ENCODE measurements around the gene ARHGAP24.

Gene ARHGAP24

GRCh38 chr4:85715991-85716737 is 241.2 kb downstream of the ARHGAP24 start:
- Histone ChIP-seq H3K27me3 (ENCODE audit: control insufficient read depth, insufficient read depth, low read length) (no peaks in the 10 kb centered on the region), H3K27ac (ENCODE audit: low read depth, low read length) (no peak overlapping the region), H3K4me1 (ENCODE audit: control insufficient read depth, insufficient read depth, low read length) (no peaks in the 10 kb centered on the region), H3K36me3 (ENCODE audit: control insufficient read depth, insufficient read depth, low read length) (no peaks in the 10 kb centered on the region), H3K9ac (ENCODE audit: low read length) (no peak overlapping the region), H3K4me3 (ENCODE audit: low read length) (no peak overlapping the region)

GRCh38 chr4:85717351-85717750 is 242.4 kb downstream of the ARHGAP24 start:
- no peaks in the 10 kb centered on the region for H3K4me1 ChIP-seq (ENCODE audit: control insufficient read depth, insufficient read depth, low read length)
- H3K27ac ChIP-seq (ENCODE audit: low read depth, low read length): no peak overlapping the region

GRCh38 chr4:85717847-85718246 is 242.9 kb downstream of the ARHGAP24 start:
- Histone ChIP-seq H3K9ac (ENCODE audit: low read length) (no peak overlapping the region), H3K4me3 (ENCODE audit: low read length) (no peak overlapping the region), H3K27me3 (ENCODE audit: control insufficient read depth, insufficient read depth, low read length) (no peaks in the 10 kb centered on the region), H3K27ac (ENCODE audit: low read depth, low read length) (no peak overlapping the region), H3K4me1 (ENCODE audit: control insufficient read depth, insufficient read depth, low read length) (no peaks in the 10 kb centered on the region), H3K36me3 (ENCODE audit: control insufficient read depth, insufficient read depth, low read length) (no peaks in the 10 kb centered on the region)

More at GRCh38 chr4:85717351-85717750, 242.4 kb downstream of the ARHGAP24 start:
- Histone ChIP-seq H3K27me3 (ENCODE audit: control insufficient read depth, insufficient read depth, low read length) (no peaks in the 10 kb centered on the region), H3K9ac (ENCODE audit: low read length) (no peak overlapping the region), H3K36me3 (ENCODE audit: control insufficient read depth, insufficient read depth, low read length) (no peaks in the 10 kb centered on the region), H3K4me3 (ENCODE audit: low read length) (no peak overlapping the region)

- H3K36me3 ChIP-seq (ENCODE audit: control insufficient read depth, insufficient read depth, low read length): no peaks in the 10 kb centered on the region
- no peaks in the 10 kb centered on the region for H3K4me1 ChIP-seq (ENCODE audit: control insufficient read depth, insufficient read depth, low read length)
- no peak overlapping the region for H3K4me3 ChIP-seq (ENCODE audit: low read length)
- no peak overlapping the region for H3K9ac ChIP-seq (ENCODE audit: low read length)
- H3K27ac ChIP-seq (ENCODE audit: low read depth, low read length): no peak overlapping the region
- no peaks in the 10 kb centered on the region for H3K27me3 ChIP-seq (ENCODE audit: control insufficient read depth, insufficient read depth, low read length)
Measured at GRCh38 chr4:85720735-85721134, 245.8 kb downstream of the ARHGAP24 start.

DNA sequence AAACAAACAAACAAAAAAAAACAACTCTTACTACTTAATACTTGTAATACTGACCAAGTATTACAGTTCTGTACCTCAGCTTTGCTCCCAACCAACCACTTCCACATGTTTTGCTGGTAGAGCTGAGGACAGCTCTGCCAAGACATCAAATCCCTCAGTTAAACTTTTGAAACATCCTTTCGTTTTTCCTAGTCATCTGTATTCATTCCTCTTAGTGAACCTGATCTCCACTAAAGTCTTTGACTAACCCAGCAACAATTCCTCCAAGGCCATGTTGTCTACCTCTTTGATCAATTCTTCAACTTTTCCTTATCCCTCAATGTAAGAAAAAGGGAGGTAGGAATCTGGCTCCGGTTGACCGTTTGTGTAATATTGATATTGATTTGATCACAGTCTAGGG is 247.5 kb downstream of the ARHGAP24 start:
- no peaks in the 10 kb centered on the region for H3K4me1 ChIP-seq (ENCODE audit: control insufficient read depth, insufficient read depth, low read length)
- H3K36me3 ChIP-seq (ENCODE audit: control insufficient read depth, insufficient read depth, low read length): no peaks in the 10 kb centered on the region
- H3K27ac ChIP-seq (ENCODE audit: low read depth, low read length): no peak overlapping the region
- no peaks in the 10 kb centered on the region for H3K27me3 ChIP-seq (ENCODE audit: control insufficient read depth, insufficient read depth, low read length)
- H3K4me3 ChIP-seq (ENCODE audit: low read length): no peak overlapping the region
- no peak overlapping the region for H3K9ac ChIP-seq (ENCODE audit: low read length)

DNA sequence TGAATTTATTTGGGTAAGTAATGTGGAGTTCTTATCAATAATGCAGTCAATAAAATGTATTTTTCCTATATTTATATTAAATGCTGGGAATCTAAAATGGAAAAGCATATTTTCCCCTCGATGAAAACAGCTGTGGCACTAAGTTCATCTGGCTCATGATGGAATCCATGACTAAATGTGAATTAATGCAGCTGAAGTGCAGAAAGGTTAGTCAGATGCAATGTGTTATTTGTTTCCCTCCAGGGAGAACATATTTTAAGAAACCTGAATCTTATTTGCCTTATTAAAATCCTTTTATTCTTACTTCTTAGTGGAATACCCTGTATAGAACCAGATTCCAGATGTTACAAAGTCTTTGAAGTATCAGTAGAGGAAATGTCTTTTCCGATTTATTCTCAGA is 247.9 kb downstream of the ARHGAP24 start:
- H3K27ac ChIP-seq (ENCODE audit: low read depth, low read length): no peak overlapping the region
- H3K36me3 ChIP-seq (ENCODE audit: control insufficient read depth, insufficient read depth, low read length): no peaks in the 10 kb centered on the region
- H3K27me3 ChIP-seq (ENCODE audit: control insufficient read depth, insufficient read depth, low read length): no peaks in the 10 kb centered on the region
- no peak overlapping the region for H3K9ac ChIP-seq (ENCODE audit: low read length)
- no peaks in the 10 kb centered on the region for H3K4me1 ChIP-seq (ENCODE audit: control insufficient read depth, insufficient read depth, low read length)
- no peak overlapping the region for H3K4me3 ChIP-seq (ENCODE audit: low read length)

- Histone ChIP-seq H3K4me1 (ENCODE audit: control insufficient read depth, insufficient read depth, low read length) (no peaks in the 10 kb centered on the region), H3K9ac (ENCODE audit: low read length) (no peak overlapping the region), H3K36me3 (ENCODE audit: control insufficient read depth, insufficient read depth, low read length) (no peaks in the 10 kb centered on the region), H3K27ac (ENCODE audit: low read depth, low read length) (no peak overlapping the region), H3K27me3 (ENCODE audit: control insufficient read depth, insufficient read depth, low read length) (no peaks in the 10 kb centered on the region), H3K4me3 (ENCODE audit: low read length) (no peak overlapping the region)
Measured at GRCh38 chr4:85724791-85725563, 250.0 kb downstream of the ARHGAP24 start.

GRCh38 chr4:85725721-85726170 is 250.8 kb downstream of the ARHGAP24 start:
- no peaks in the 10 kb centered on the region for H3K27me3 ChIP-seq (ENCODE audit: control insufficient read depth, insufficient read depth, low read length)
- H3K36me3 ChIP-seq (ENCODE audit: control insufficient read depth, insufficient read depth, low read length): no peaks in the 10 kb centered on the region
- no peaks in the 10 kb centered on the region for H3K4me1 ChIP-seq (ENCODE audit: control insufficient read depth, insufficient read depth, low read length)
- no peak overlapping the region for H3K9ac ChIP-seq (ENCODE audit: low read length)
- no peak overlapping the region for H3K27ac ChIP-seq (ENCODE audit: low read depth, low read length)
- no peak overlapping the region for H3K4me3 ChIP-seq (ENCODE audit: low read length)

DNA sequence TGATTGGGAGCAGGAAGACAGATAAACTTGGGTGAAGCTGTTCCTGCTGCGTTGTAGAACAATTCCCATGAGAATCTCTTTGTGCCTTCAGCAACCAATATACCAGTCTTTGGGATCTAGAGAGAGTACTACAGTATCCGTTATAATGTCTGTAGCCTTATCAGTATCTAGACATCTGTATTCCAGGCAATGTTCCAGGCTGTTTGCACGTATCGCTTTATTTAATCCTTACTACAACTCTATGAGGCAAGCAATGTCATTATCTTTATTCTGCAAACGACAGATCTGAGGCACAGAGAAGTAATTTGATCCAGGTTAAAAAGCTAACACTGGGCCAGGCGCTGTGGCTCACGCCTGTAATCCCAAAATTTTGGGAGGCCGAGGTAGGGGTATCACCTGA is 251.6 kb downstream of the ARHGAP24 start:
- Histone ChIP-seq H3K36me3 (ENCODE audit: control insufficient read depth, insufficient read depth, low read length) (no peaks in the 10 kb centered on the region), H3K9ac (ENCODE audit: low read length) (no peak overlapping the region), H3K27me3 (ENCODE audit: control insufficient read depth, insufficient read depth, low read length) (no peaks in the 10 kb centered on the region), H3K4me1 (ENCODE audit: control insufficient read depth, insufficient read depth, low read length) (no peaks in the 10 kb centered on the region), H3K27ac (ENCODE audit: low read depth, low read length) (no peak overlapping the region), H3K4me3 (ENCODE audit: low read length) (no peak overlapping the region)

- no peaks in the 10 kb centered on the region for H3K4me1 ChIP-seq (ENCODE audit: control insufficient read depth, insufficient read depth, low read length)
- H3K27ac ChIP-seq (ENCODE audit: low read depth, low read length): no peak overlapping the region
- H3K4me3 ChIP-seq (ENCODE audit: low read length): no peak overlapping the region
- H3K36me3 ChIP-seq (ENCODE audit: control insufficient read depth, insufficient read depth, low read length): no peaks in the 10 kb centered on the region
- H3K9ac ChIP-seq (ENCODE audit: low read length): no peak overlapping the region
- H3K27me3 ChIP-seq (ENCODE audit: control insufficient read depth, insufficient read depth, low read length): no peaks in the 10 kb centered on the region
Measured at GRCh38 chr4:85728464-85728863, 253.5 kb downstream of the ARHGAP24 start.

DNA sequence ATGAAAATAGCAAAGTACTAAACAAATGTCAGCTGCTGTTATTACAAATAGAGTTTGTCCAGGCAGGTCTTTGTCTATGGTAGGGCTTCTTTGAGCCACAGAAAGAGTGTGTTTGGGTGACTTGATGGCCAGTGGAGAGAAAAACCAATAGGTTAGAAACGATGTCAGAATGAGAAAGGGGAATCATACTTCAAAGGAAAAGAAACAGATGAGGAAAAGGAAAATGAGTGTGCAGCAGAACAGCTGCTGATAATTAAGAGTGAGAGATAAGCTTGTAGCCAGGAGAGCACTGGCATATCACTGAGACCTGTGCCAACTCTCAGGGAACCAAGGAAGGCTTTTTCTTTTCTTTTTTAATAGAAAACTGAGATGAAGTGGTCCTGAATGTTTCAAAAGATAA is 257.2 kb downstream of the ARHGAP24 start:
- Histone ChIP-seq H3K9ac (ENCODE audit: low read length) (no peak overlapping the region), H3K36me3 (ENCODE audit: control insufficient read depth, insufficient read depth, low read length) (no peaks in the 10 kb centered on the region), H3K27me3 (ENCODE audit: control insufficient read depth, insufficient read depth, low read length) (no peaks in the 10 kb centered on the region), H3K4me1 (ENCODE audit: control insufficient read depth, insufficient read depth, low read length) (no peaks in the 10 kb centered on the region), H3K4me3 (ENCODE audit: low read length) (no peak overlapping the region), H3K27ac (ENCODE audit: low read depth, low read length) (no peak overlapping the region)

DNA sequence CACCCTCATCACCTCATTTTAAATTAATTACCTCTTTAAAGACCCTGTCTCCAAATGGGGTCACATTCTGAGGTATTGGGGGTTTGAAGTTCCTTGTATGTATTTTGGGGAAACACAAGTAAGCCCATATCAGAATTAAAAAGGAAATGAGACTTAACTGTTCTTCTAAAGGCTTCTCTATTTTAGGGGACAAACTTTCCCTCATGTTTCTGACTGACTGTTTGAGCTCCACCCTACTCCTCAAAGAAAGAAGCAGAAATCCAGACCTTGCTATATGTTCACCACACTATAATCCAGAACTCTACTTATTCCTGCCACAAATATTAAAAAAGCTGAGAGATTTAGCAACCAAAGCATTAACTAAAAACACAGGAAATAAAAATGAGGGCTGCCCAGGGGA is 258.8 kb downstream of the ARHGAP24 start:
- Histone ChIP-seq H3K27me3 (ENCODE audit: control insufficient read depth, insufficient read depth, low read length) (no peaks in the 10 kb centered on the region), H3K4me3 (ENCODE audit: low read length) (no peak overlapping the region), H3K9ac (ENCODE audit: low read length) (no peak overlapping the region), H3K36me3 (ENCODE audit: control insufficient read depth, insufficient read depth, low read length) (no peaks in the 10 kb centered on the region), H3K27ac (ENCODE audit: low read depth, low read length) (no peak overlapping the region), H3K4me1 (ENCODE audit: control insufficient read depth, insufficient read depth, low read length) (no peaks in the 10 kb centered on the region)

- Histone ChIP-seq H3K4me3 (ENCODE audit: low read length) (no peak overlapping the region), H3K27ac (ENCODE audit: low read depth, low read length) (no peak overlapping the region), H3K27me3 (ENCODE audit: control insufficient read depth, insufficient read depth, low read length) (no peaks in the 10 kb centered on the region), H3K9ac (ENCODE audit: low read length) (no peak overlapping the region), H3K4me1 (ENCODE audit: control insufficient read depth, insufficient read depth, low read length) (no peaks in the 10 kb centered on the region), H3K36me3 (ENCODE audit: control insufficient read depth, insufficient read depth, low read length) (no peaks in the 10 kb centered on the region)
Measured at GRCh38 chr4:85734424-85734831, 259.5 kb downstream of the ARHGAP24 start.

Measured in rectal smooth muscle tissue (tissue), 1 donor.